Testis (tissue), 3 donors: ENCODE data around the gene STX11. TPM values are rescaled to one million over a fixed set of nuclear protein-coding genes. Genes with fewer than 3 reads are reported as not detected.
"Not testable (repeated sequence)": the region's sequence is repeated elsewhere in the genome, so short reads cannot be mapped to it uniquely, and the experiment has no call there.

Experiments used
- DNase-seq: peaks from one replicate; pipeline ENCODE4 v3.0.0-alpha.2; 2019
- H3K27ac ChIP-seq, 2 donors: fragments of 200-600 bp; sonication (generic); one replicate each; pipeline ENCODE4 v1.5.1; 2019
- H3K27me3 ChIP-seq: fragments of 200-600 bp; sonication (generic); one replicate; pipeline ENCODE4 v1.5.1; 2019
- H3K36me3 ChIP-seq: fragments of 200-600 bp; sonication (generic); one replicate; pipeline ENCODE4 v1.5.1; 2017; ENCODE audit warnings: low read depth; ENCODE audit errors: missing control alignments
- H3K4me1 ChIP-seq: fragments of 200-600 bp; sonication (generic); one replicate; pipeline ENCODE4 v1.5.1; 2019
- H3K4me3 ChIP-seq, 2 donors: fragments of 200-600 bp; sonication (generic); one replicate each; pipeline ENCODE4 v1.5.1; 2017 to 2019
- H3K9me3 ChIP-seq: fragments of 200-600 bp; sonication (generic); one replicate; pipeline ENCODE4 v1.5.1; 2017
- POLR2A ChIP-seq: fragments of 450-650 bp; IDR thresholded peaks from one replicate; pipeline ENCODE4 v1.6.1; 2017; ENCODE audit warnings: antibody characterized with exemption, mild to moderate bottlenecking, moderate library complexity
- WGBS, 2 donors: methylation state at CpG; one replicate each; pipeline ENCODE4 v1.1.5; 2018; 5-methylcytosine and 5-hydroxymethylcytosine counted together
- intact Hi-C: fragments of 100-400 bp; cut with DNase I; formaldehyde crosslinking; loops from one replicate; pipeline ENCODE4 v1.15.1; 2023; ENCODE audit warnings: low total_unique reads
- polyA plus RNA-seq: library from polyadenylated mRNA; stranded (reverse); fragments of 350-450 nt; fragmentation: Illumina TruSeq; extraction: RNeasy Lipid Tissue Mini Kit (QIAGEN cat#74804); gene quantifications from one replicate; pipeline ENCODE4 v1.2.3, GENCODE V29; 2014; ENCODE audit warnings: low read depth, low replicate concordance; ENCODE audit not compliant: insufficient read depth
- total RNA-seq, 2 donors: library from RNA; depleted of rRNA; stranded (reverse); fragments of >200 nt; gene quantifications; one replicate each; pipeline ENCODE4 v1.2.3, GENCODE V29; 2016
- TF ChIP-seq, protein P1 (sequence below), 3 experiments: fragments of 450-650 bp in 2 of 3; fragments of 200-600 bp in 1 of 3; sonication (generic) in 1 of 3; IDR thresholded peaks; one replicate each; pipeline ENCODE4 v1.5.1; 2016 to 2019; ENCODE audit warnings: antibody characterized with exemption in 3 of 3, mild to moderate bottlenecking in 2 of 3, moderate library complexity in 1 of 3

STX11 gene
- total and polyA plus RNA-seq, 3 donors from 2014 or later, result 4.6 to 9.5 (median 6.1) TPM

DNA sequence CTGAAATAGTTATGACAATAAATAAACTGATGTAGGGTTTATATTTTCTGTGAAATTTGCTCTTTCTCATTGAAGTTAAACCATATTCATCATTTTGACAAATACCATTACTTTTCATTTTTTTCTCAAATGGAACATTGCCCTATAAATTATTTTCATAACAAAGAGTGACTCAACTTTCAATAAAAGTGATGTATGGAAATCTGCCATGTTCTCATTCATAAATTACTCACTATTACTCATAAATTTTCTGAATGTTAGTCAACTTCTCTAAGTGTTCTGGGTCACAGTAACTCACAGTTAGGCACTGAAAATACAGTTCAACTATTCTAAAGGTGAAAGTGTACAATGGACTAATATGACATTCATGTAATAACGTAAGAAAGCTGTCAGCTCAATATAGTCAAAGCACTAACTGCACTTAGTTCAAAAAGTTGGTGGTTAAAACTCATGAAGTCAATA lies 19.0 kb upstream of the STX11 start:
- TF ChIP-seq, protein P1, sequence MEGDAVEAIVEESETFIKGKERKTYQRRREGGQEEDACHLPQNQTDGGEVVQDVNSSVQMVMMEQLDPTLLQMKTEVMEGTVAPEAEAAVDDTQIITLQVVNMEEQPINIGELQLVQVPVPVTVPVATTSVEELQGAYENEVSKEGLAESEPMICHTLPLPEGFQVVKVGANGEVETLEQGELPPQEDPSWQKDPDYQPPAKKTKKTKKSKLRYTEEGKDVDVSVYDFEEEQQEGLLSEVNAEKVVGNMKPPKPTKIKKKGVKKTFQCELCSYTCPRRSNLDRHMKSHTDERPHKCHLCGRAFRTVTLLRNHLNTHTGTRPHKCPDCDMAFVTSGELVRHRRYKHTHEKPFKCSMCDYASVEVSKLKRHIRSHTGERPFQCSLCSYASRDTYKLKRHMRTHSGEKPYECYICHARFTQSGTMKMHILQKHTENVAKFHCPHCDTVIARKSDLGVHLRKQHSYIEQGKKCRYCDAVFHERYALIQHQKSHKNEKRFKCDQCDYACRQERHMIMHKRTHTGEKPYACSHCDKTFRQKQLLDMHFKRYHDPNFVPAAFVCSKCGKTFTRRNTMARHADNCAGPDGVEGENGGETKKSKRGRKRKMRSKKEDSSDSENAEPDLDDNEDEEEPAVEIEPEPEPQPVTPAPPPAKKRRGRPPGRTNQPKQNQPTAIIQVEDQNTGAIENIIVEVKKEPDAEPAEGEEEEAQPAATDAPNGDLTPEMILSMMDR (IDR thresholded peaks at IDR 0.05), result no peak
- TF ChIP-seq POLR2A, result no peak
- Histone ChIP-seq H3K36me3 (no peaks in the 10 kb centered on the region), H3K27ac (no peak overlapping the region), H3K9me3 (no peaks in the 10 kb centered on the region), H3K4me3 (no peak overlapping the region), H3K27me3 (no peaks in the 10 kb centered on the region), H3K4me1 (no peaks in the 10 kb centered on the region)
- WGBS, 2 donors, result 75 to 93% methylated on average over 1 of the region's 1 CpG
- no peak for DNase-seq
- intact Hi-C loops, result no loop called here

DNA sequence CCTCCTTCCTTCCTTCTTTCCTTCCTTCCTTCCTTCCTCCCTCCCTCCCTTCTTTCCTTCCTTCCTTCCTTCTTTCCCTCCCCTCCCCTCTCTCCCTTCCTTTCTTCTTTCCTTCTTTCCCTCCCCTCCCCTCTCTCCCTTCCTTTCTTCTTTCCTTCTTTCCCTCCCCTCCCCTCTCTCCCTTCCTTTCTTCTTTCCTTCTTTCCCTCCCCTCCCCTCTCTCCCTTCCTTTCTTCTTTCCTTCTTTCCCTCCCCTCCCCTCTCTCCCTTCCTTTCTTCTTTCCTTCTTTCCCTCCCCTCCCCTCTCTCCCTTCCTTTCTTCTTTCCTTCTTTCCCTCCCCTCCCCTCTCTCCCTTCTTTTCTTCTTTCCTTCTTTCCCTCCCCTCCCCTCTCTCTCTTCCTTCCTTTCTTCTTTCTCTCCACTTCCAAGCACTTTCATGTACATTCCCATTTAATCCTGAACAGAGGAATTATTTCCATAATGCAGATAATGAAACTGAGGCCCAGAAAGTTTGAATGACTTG lies 18.1 kb upstream of the STX11 start:
- H3K4me1 ChIP-seq, intact Hi-C loops, H3K9me3 ChIP-seq, DNase-seq, H3K27me3 ChIP-seq, H3K27ac ChIP-seq, H3K36me3 ChIP-seq, H3K4me3 ChIP-seq: not testable (repeated sequence)

DNA sequence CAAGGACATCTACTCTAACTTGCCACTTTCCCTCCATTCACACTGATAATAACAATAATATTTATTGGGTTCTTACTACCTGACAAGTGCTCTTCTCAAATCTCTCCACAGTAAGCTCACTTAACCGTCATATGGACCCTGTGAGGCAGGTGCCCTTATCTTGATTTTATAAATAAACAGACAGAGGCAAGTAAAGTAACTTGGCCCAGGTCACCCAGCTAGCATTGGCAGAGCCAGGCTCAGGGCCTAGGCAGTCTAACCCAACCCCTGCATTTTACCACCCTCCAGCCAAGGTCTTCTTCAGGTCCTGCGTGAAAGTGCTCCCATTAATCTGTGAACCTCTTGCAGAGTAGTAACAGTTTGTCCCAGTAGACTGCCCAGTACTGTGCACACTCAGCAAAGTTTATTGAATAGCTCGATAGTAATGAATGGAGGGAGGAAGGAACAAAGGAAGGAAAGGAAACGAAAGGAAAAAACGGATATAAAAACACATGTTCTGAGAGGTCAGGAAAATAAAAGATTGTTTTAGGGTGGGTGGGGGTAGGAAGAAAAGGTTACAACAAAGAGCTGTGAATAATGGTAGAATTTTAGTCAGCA lies 17.0 kb upstream of the STX11 start:
- Histone ChIP-seq H3K36me3 (no peaks in the 10 kb centered on the region), H3K4me1 (no peaks in the 10 kb centered on the region), H3K27ac (no peak overlapping the region), H3K27me3 (no peaks in the 10 kb centered on the region), H3K9me3 (no peaks in the 10 kb centered on the region), H3K4me3 (no peak overlapping the region)
- TF ChIP-seq POLR2A, result no peak
- TF ChIP-seq, protein P1 (IDR thresholded peaks at IDR 0.05), result no peak
- 83 to 88% methylated on average over 5 of the region's 5 CpGs for WGBS, 2 donors
- DNase-seq, result no peak
- intact Hi-C loops, result no loop called here

DNA sequence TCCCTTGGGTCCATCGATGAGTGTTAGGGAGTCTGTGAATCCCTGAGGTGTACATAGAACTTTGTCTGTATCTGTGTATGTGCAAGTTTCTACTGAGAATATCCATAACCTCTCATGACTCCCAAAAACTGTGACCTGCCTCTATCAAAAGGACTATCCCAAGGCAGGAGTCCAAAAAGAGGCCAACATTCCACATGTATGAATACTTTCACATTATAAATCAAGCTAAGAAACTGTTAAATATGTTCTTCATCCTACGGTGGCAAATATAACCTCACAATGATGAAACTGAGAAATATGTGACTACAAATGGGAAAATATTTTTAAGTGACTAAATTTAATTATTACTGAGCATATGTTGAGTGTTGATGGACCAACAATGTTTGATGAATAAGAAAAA lies 16.1 kb upstream of the STX11 start:
- Histone ChIP-seq H3K27me3 (no peaks in the 10 kb centered on the region), H3K27ac (no peak overlapping the region), H3K36me3 (no peaks in the 10 kb centered on the region), H3K4me1 (no peaks in the 10 kb centered on the region), H3K9me3 (no peaks in the 10 kb centered on the region), H3K4me3 (no peak overlapping the region)
- DNase-seq, result no peak
- TF ChIP-seq POLR2A, result no peak
- TF ChIP-seq, protein P1 (IDR thresholded peaks at IDR 0.05), result no peak
- intact Hi-C loops, result no loop called here
- WGBS, 2 donors, result 90 to 95% methylated on average over 2 of the region's 2 CpGs

DNA sequence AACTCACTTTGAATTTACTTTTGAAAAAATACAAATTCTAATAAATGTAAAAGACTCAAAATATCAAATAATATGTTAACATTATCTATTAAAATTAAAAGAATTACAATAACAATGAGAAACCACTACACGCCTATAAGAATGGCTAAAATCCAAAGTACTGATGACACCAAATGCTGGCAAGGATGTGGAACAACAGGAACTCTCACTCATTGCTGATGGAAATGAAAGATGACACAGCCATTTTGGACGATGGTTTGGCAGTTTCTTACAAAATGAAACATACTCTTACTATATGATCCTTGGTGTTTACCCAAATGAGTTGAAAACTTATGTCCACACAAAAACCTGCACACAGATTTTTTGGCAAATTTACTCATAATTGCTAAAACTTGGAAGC lies 15.6 kb upstream of the STX11 start:
- no peaks in the 10 kb centered on the region for H3K36me3 ChIP-seq
- H3K27ac ChIP-seq, result no peak overlapping the region
- DNase-seq, result no peak
- no peaks in the 10 kb centered on the region for H3K27me3 ChIP-seq
- H3K4me1 ChIP-seq, result no peaks in the 10 kb centered on the region
- WGBS, 2 donors, result 69 to 81% methylated on average over 2 of the region's 2 CpGs
- TF ChIP-seq, protein P1 (IDR thresholded peaks at IDR 0.05), result no peak
- TF ChIP-seq POLR2A, result no peak
- intact Hi-C loops, result no loop called here
- no peaks in the 10 kb centered on the region for H3K9me3 ChIP-seq
- H3K4me3 ChIP-seq, result no peak overlapping the region
